ENCODE measurements around the gene PRSS50. TPM values are rescaled to one million over a fixed set of nuclear protein-coding genes. Genes with fewer than 3 reads are reported as not detected.

The PRSS50 gene
- total RNA-seq, 1 experiment from 2014 or later = not detected

DNA sequence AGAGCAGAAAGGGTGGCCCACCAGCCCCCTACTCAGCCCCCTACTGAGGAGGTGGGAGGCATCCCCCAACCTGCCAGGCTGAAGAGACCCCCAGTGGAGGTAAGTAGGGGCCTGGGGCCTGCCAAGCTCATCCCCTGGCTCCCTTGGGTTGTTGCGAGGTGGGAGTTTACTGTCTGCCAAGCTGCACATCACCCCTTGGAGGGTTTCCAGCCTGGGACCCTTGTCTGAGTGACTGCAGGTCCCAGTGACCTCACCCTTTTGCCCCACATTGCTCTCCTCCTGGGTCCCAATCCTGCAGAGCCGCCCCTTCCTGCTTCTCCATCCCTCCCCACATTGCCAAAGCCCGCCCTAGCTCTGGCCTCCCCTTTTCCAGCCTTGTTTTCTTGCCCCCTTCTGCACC, 23.1 kb downstream of the PRSS50 start:
- Histone ChIP-seq H4K20me1 (ENCODE audit: insufficient read depth) (no peaks in the 10 kb centered on the region), H3K4me1 (ENCODE audit: control insufficient read depth in 1 of 2, insufficient read depth in 2 of 2, low read length in 2 of 2) (peaks cover 31 to 68% of the 10 kb centered on the region in 2 experiments), H3K4me3 (replicated peaks in 1 of 2; ENCODE audit: low read depth in 1 of 2, low read length in 2 of 2) (no peak overlapping the region), H3K36me3 (ENCODE audit: control insufficient read depth in 1 of 2, insufficient read depth in 2 of 2, low read length in 2 of 2) (no peaks in the 10 kb centered on the region), H3K9me2 (ENCODE audit: insufficient read depth) (no peaks in the 10 kb centered on the region), H3K27me3 (ENCODE audit: insufficient read depth, low read length) (no peaks in the 10 kb centered on the region), H3K9me3 (ENCODE audit: control insufficient read depth in 1 of 2, insufficient read depth in 1 of 2, low read depth in 1 of 2, low read length in 2 of 2) (no peaks in the 10 kb centered on the region), H3K4me2 (ENCODE audit: low read length) (peak overlapping the region; percentile 97), H3K27ac (ENCODE audit: low read depth, low read length) (peak overlapping the region; percentile 79; the same call in 1 of the 2 replicates), H3K9ac (ENCODE audit: low read length) (peak overlapping the region; percentile 75; the same call in 1 of the 2 replicates), H3K79me2 (ENCODE audit: insufficient read depth, low read length) (no peaks in the 10 kb centered on the region), H2AFZ (ENCODE audit: low read depth, low read length, poor library complexity, severe bottlenecking) (no peak overlapping the region)
- TF ChIP-seq YY1 (IDR thresholded peaks at IDR 0.05; ENCODE audit: extremely low read depth, insufficient replicate concordance, low read depth, low read length) (no peak), EGR1 (IDR thresholded peaks at IDR 0.05; ENCODE audit: low read depth) (no peak), CBX3 (IDR thresholded peaks at IDR 0.05; ENCODE audit: low read depth) (no peak), POLR2A (IDR thresholded peaks at IDR 0.05; ENCODE audit: borderline replicate concordance, extremely low read depth, insufficient read depth, insufficient read length) (no peak), ZFX (IDR thresholded peaks at IDR 0.05) (no peak), SIN3A (IDR thresholded peaks at IDR 0.05; ENCODE audit: low read depth) (no peak), SP1 (IDR thresholded peaks at IDR 0.05; ENCODE audit: low read depth) (no peak), ELF1 (IDR thresholded peaks at IDR 0.05; ENCODE audit: borderline replicate concordance, low read depth) (no peak), POLR2AphosphoS5 (IDR thresholded peaks at IDR 0.05; ENCODE audit: low read depth, low read length) (no peak), SRF (IDR thresholded peaks at IDR 0.05; ENCODE audit: low read depth) (no peak), EZH2 (IDR thresholded peaks at IDR 0.05) (no peak), CEBPB (IDR thresholded peaks at IDR 0.05; ENCODE audit: low read depth) (no peak), MAX (IDR thresholded peaks at IDR 0.05) (no peak)
- TF ChIP-seq, protein P1, sequence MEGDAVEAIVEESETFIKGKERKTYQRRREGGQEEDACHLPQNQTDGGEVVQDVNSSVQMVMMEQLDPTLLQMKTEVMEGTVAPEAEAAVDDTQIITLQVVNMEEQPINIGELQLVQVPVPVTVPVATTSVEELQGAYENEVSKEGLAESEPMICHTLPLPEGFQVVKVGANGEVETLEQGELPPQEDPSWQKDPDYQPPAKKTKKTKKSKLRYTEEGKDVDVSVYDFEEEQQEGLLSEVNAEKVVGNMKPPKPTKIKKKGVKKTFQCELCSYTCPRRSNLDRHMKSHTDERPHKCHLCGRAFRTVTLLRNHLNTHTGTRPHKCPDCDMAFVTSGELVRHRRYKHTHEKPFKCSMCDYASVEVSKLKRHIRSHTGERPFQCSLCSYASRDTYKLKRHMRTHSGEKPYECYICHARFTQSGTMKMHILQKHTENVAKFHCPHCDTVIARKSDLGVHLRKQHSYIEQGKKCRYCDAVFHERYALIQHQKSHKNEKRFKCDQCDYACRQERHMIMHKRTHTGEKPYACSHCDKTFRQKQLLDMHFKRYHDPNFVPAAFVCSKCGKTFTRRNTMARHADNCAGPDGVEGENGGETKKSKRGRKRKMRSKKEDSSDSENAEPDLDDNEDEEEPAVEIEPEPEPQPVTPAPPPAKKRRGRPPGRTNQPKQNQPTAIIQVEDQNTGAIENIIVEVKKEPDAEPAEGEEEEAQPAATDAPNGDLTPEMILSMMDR (IDR thresholded peaks at IDR 0.05 in 2 of 3, conservative IDR thresholded peaks at IDR 0.05 in 1 of 3; ENCODE audit: borderline replicate concordance in 1 of 3, insufficient read depth in 1 of 3, low read depth in 2 of 3, low read length in 2 of 3) = no peak
- TF ChIP-seq, protein P2, sequence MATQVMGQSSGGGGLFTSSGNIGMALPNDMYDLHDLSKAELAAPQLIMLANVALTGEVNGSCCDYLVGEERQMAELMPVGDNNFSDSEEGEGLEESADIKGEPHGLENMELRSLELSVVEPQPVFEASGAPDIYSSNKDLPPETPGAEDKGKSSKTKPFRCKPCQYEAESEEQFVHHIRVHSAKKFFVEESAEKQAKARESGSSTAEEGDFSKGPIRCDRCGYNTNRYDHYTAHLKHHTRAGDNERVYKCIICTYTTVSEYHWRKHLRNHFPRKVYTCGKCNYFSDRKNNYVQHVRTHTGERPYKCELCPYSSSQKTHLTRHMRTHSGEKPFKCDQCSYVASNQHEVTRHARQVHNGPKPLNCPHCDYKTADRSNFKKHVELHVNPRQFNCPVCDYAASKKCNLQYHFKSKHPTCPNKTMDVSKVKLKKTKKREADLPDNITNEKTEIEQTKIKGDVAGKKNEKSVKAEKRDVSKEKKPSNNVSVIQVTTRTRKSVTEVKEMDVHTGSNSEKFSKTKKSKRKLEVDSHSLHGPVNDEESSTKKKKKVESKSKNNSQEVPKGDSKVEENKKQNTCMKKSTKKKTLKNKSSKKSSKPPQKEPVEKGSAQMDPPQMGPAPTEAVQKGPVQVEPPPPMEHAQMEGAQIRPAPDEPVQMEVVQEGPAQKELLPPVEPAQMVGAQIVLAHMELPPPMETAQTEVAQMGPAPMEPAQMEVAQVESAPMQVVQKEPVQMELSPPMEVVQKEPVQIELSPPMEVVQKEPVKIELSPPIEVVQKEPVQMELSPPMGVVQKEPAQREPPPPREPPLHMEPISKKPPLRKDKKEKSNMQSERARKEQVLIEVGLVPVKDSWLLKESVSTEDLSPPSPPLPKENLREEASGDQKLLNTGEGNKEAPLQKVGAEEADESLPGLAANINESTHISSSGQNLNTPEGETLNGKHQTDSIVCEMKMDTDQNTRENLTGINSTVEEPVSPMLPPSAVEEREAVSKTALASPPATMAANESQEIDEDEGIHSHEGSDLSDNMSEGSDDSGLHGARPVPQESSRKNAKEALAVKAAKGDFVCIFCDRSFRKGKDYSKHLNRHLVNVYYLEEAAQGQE (IDR thresholded peaks at IDR 0.05; ENCODE audit: low read depth) = no peak
- no TSS peak for BruUV-seq (replicated peaks)
- DNase-seq (ENCODE audit: low read depth, low spot score) = no peak
- no peak for ATAC-seq
- POLR2A ChIA-PET = no interaction called here
- intact Hi-C loops (cut with micrococcal nuclease) = no loop called here
- CTCF ChIA-PET = interaction anchor here (1.6 kb wide), 1 partner anchor 206 kb away, joined by 4 read pairs; no protein-coding TSS in a partner anchor
- RAD21 ChIA-PET (ENCODE audit: low non-redundant PET in 1 of 2, low total read pairs in 2 of 2, uncharacterized antibody in 2 of 2, unreplicated experiment in 2 of 2) = no interaction called here
